ENCODE measurements around the gene MCC.

Gene MCC

GRCh38 chr5:113036826-113037225 is 451.4 kb downstream of the MCC start:
- no peak for TF ChIP-seq FOXP2 (optimal IDR thresholded peaks at IDR 0.05; ENCODE audit: borderline replicate concordance, extremely low read depth, extremely low read length, insufficient read depth)
- no peak for TF ChIP-seq REST (IDR thresholded peaks at IDR 0.05; ENCODE audit: insufficient read depth in 1 of 2, low read depth in 2 of 2, low read length in 2 of 2)
- TF ChIP-seq SIN3A (IDR thresholded peaks at IDR 0.05; ENCODE audit: borderline replicate concordance, insufficient read depth, low read length) = no peak
- no peak for TF ChIP-seq TAF1 (IDR thresholded peaks at IDR 0.05; ENCODE audit: borderline replicate concordance, insufficient read depth, low read length)
- peak; percentile 54; the same call in 1 of the 2 replicates for TF ChIP-seq POLR2AphosphoS5 (IDR thresholded peaks at IDR 0.05; ENCODE audit: low read depth, low read length)

- TF ChIP-seq FOXP2 (optimal IDR thresholded peaks at IDR 0.05; ENCODE audit: borderline replicate concordance, extremely low read depth, extremely low read length, insufficient read depth) (no peak), POLR2AphosphoS5 (IDR thresholded peaks at IDR 0.05; ENCODE audit: low read depth, low read length) (0 out of 2 replicates have a peak, but pooled peaks have one; percentile 12)
These were observed 451.9 kb downstream of the MCC start for GRCh38 chr5:113036321-113036720.

- TF ChIP-seq SIN3A (IDR thresholded peaks at IDR 0.05; ENCODE audit: borderline replicate concordance, insufficient read depth, low read length) (no peak), REST (IDR thresholded peaks at IDR 0.05; ENCODE audit: insufficient read depth in 1 of 2, low read depth in 2 of 2, low read length in 2 of 2) (no peak), POLR2AphosphoS5 (IDR thresholded peaks at IDR 0.05; ENCODE audit: low read depth, low read length) (no peak), TAF1 (IDR thresholded peaks at IDR 0.05; ENCODE audit: borderline replicate concordance, insufficient read depth, low read length) (no peak), FOXP2 (optimal IDR thresholded peaks at IDR 0.05; ENCODE audit: borderline replicate concordance, extremely low read depth, extremely low read length, insufficient read depth) (no peak)
These were observed 453.2 kb downstream of the MCC start for GRCh38 chr5:113035096-113035495.

- no peak for TF ChIP-seq REST (IDR thresholded peaks at IDR 0.05; ENCODE audit: insufficient read depth in 1 of 2, low read depth in 2 of 2, low read length in 2 of 2)
- no peak for TF ChIP-seq TAF1 (IDR thresholded peaks at IDR 0.05; ENCODE audit: borderline replicate concordance, insufficient read depth, low read length)
- TF ChIP-seq POLR2AphosphoS5 (IDR thresholded peaks at IDR 0.05; ENCODE audit: low read depth, low read length) = no peak; the same call in 1 of the 2 replicates
- no peak for TF ChIP-seq SIN3A (IDR thresholded peaks at IDR 0.05; ENCODE audit: borderline replicate concordance, insufficient read depth, low read length)
- no peak for TF ChIP-seq FOXP2 (optimal IDR thresholded peaks at IDR 0.05; ENCODE audit: borderline replicate concordance, extremely low read depth, extremely low read length, insufficient read depth)
These were observed 454.0 kb downstream of the MCC start for GRCh38 chr5:113034182-113034773.

- TF ChIP-seq TAF1 (IDR thresholded peaks at IDR 0.05; ENCODE audit: borderline replicate concordance, insufficient read depth, low read length) (no peak), POLR2AphosphoS5 (IDR thresholded peaks at IDR 0.05; ENCODE audit: low read depth, low read length) (no peak), SIN3A (IDR thresholded peaks at IDR 0.05; ENCODE audit: borderline replicate concordance, insufficient read depth, low read length) (no peak)
These were observed 456.7 kb downstream of the MCC start for GRCh38 chr5:113031557-113031956.

- TF ChIP-seq POLR2AphosphoS5 (IDR thresholded peaks at IDR 0.05; ENCODE audit: low read depth, low read length) (no peak; the same call in 1 of the 2 replicates), REST (IDR thresholded peaks at IDR 0.05; ENCODE audit: insufficient read depth in 1 of 2, low read depth in 2 of 2, low read length in 2 of 2) (no peak), FOXP2 (optimal IDR thresholded peaks at IDR 0.05; ENCODE audit: borderline replicate concordance, extremely low read depth, extremely low read length, insufficient read depth) (no peak), SIN3A (IDR thresholded peaks at IDR 0.05; ENCODE audit: borderline replicate concordance, insufficient read depth, low read length) (no peak), TAF1 (IDR thresholded peaks at IDR 0.05; ENCODE audit: borderline replicate concordance, insufficient read depth, low read length) (no peak)
These were observed 457.1 kb downstream of the MCC start for GRCh38 chr5:113031104-113031503.
